NCI-H2171 (cell line): ENCODE data around the gene SORL1.
A peak's percentile ranks its signal among the peaks of the same experiment; 100 is the strongest.
"Not testable (repeated sequence)": the region's sequence is repeated elsewhere in the genome, so short reads cannot be mapped to it uniquely, and the experiment has no call there.

ENCODE experiments used
- DNase-seq: peaks from one replicate; lab custom pipeline; 2025; lab: John Stamatoyannopoulos, UW

The SORL1 gene

DNA sequence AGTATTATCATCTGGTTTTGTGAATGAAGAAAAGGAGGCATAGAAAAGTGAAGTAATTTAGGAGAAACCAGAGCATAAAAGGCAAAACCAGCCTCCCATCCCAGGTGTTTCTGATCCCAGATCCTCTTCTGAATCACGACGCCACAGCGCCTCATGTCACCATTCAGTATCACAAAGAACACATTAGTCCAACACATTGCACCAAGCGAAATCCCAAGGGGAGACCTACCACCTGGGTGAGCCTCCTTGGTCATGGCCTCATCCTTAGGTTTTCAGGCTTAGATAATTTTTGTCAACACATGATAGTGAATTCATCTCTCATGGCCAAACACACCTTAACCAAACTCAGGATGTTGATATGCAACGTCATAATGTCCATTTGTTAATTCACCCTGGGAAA lies 182.2 kb downstream of the SORL1 start:
- no peak for DNase-seq

GRCh38 chr11:121634889-121635288 lies 182.8 kb downstream of the SORL1 start:
- no peak for DNase-seq

DNA sequence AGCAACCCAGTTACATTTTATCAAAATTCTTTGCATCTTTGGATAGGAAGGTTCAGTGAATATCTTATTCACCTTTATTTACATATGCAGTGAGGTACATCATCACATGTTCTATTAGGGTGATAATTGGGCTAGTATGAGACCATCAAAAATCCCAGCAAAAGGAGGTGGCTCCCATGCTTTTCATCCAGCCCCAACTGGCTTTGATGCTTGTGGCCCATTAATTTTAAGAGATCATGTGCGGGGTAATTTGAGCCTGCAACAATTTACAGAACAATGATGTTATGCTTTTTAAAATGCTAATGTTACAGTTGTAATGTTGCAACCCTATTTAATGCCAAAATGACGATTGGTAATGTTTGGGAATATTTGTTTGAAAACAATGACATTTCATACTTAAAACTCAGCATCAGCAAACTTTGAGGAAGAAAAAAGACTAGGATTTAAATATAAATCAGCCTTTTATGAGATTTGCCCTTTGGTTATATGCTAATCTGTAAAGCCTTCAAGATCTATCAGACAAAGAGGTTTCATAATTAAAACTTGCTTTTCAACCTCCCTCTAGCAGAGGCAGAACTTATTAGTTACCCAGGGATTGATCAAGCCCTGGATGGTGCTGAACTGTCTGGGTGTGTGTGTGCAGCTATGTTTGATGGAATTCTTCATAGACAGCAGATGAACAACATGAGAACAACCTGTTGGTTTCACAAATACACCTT lies 184.1 kb downstream of the SORL1 start:
- no peak for DNase-seq

- no peak for DNase-seq
Observed at GRCh38 chr11:121636800-121637176, 184.7 kb downstream of the SORL1 start.

- DNase-seq: not testable (repeated sequence)
Observed at GRCh38 chr11:121637587-121637986, 185.5 kb downstream of the SORL1 start.

DNA sequence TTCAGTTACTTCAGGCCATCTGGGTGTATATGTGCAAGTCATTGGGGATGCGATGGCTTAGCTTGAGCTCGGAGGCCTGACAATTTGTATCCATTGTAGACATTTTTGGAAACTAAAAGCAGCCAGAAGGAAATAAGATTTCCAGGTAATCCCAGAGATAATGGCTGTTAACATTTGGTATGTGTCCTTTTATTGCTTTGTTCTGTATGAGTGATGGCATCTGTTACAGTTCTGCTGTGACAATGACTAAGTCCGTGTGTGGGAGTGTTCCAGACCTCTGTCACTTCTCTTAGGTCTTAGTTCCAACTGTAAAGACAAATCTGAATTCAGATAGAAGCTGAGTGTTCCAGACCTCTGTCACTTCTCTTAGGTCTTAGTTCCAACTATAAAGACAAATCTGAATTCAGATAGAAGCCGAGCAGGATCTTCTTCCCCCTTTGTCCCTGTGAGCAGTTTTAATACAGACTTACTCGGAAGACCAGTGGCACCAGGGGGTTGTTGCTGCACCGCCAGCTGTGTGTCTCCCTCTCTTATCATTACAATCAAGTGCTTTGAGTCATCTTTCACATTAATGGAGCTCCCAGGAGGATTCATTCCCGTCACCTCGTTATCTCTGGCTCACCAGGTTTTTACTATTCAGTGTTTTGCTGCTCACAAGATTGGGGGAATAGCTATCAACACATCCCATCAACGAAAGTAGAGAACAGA lies 191.5 kb downstream of the SORL1 start:
- no peak for DNase-seq

DNA sequence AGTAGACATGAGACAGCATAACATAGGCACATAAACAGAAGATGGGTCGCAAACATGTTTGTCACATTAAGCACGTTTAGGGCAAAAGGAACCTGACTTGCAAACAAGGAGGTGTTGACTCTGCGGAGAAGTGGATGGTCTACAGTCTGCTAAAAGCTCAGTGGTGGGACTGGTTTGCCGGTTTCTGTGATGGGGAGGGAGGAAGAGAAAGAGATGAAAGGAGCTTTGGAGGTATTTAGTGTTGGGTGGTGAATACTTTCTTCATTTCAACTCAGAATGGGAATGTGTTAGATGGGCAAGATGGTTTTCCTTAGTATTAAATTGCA lies 192.0 kb downstream of the SORL1 start:
- no peak for DNase-seq

DNA sequence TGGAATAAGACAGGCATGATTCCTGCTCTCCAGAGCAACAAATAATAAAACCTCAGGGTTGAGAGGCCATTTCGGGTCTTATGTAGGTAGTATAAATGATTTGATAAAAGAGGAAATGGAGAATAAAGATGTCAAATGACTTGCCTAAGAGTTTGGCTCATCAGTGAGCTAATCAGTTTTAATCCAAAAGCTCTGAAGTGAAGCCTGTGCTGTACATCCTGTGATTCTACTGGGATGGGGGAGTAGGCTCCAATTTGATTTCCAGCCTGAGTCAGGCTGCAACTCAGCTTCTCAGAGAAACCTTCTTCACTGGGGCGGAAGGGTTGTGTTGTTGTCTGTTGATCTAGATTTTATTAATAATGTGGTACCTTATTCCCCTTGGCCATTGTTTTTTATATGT lies 192.9 kb downstream of the SORL1 start:
- DNase-seq: no peak

GRCh38 chr11:121645596-121645995 lies 193.5 kb downstream of the SORL1 start:
- no peak for DNase-seq

DNA sequence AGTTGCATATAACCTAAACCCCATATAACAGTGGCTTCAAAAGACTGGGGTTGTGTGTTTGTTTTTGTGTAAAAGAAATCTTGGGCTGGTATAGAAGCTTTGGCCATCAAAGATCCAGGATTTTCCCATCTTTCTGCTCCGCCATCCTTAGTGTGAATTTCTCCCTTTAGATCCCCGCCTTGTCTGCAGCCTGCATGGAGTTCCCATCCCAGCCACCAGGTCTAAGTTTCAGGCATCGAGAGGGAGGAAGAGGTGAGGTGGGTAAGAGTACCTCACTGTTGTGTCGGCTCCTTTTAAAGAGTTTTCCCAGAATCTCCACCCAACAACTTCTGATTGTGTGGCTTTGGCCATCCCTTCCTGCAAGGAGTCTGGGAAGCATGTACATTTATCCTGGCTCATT lies 196.2 kb downstream of the SORL1 start:
- DNase-seq: no peak

DNA sequence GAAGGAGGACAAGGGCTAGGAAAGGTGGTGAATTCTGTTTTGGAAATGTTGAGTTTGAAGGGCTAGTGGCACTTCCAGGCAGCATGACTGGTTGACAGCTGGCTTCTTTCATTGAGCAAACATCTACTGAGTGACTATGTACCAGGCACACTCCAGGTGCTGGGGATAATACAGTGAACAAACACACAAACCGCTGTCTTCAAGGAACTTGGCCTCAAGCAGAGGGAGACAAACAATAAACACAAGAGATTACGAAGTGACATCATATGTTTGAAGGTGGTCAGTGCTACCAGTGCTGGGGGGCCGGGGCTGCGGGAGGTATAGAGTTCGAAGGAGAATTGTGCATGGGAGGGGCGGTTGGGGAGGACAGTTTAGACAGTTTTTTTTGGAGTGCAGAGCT lies 197.7 kb downstream of the SORL1 start:
- no peak for DNase-seq

- no peak for DNase-seq
Observed at GRCh38 chr11:121650351-121651256, 198.5 kb downstream of the SORL1 start.

- DNase-seq: no peak
Observed at GRCh38 chr11:121651257-121651605, 199.1 kb downstream of the SORL1 start.

- DNase-seq: no peak
Observed at GRCh38 chr11:121652971-121653370, 200.9 kb downstream of the SORL1 start.

- no peak for DNase-seq
Observed at GRCh38 chr11:121654259-121654842, 202.2 kb downstream of the SORL1 start.

- no peak for DNase-seq
Observed at GRCh38 chr11:121654843-121655536, 202.9 kb downstream of the SORL1 start.

DNA sequence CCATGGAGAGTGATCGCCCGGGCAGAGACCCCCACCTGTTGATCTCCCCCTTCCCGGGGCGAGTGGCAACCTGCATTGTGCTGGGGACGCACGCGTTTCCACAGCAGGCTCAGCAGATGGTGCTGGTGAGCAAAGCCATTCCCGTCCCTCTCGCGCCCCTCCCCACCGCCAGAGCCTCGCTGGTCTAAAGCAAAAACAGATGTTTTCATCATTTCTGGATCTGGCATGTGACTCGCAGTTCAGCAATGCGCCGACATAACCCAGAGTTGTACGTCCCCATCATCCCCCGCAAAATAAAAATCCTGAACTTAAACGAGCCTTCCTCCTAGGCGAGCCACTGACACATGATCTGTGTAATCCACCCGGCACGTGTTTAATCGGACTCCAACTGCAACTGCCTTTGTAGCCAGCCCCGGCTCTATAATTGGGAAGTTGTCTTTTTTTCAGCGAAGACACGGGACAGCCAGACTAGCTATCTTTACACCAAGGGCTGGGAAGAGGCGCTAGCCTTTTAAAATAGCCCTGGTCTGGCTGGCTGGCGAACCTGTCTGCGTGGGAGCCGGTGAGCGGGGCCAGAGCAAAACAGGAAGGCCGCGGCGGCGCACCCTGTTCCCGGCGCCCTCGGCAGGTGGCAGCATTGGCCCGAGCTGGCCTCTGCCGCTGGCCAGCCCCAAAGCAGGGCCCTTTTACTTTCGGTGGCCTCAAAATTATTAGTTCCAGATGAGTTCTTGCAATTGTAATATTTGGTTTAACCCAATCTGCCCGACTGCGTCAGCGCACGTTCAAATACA lies 203.6 kb downstream of the SORL1 start:
- peak; percentile 61 for DNase-seq

- no peak for DNase-seq
Observed at GRCh38 chr11:121656328-121657090, 204.4 kb downstream of the SORL1 start.

DNA sequence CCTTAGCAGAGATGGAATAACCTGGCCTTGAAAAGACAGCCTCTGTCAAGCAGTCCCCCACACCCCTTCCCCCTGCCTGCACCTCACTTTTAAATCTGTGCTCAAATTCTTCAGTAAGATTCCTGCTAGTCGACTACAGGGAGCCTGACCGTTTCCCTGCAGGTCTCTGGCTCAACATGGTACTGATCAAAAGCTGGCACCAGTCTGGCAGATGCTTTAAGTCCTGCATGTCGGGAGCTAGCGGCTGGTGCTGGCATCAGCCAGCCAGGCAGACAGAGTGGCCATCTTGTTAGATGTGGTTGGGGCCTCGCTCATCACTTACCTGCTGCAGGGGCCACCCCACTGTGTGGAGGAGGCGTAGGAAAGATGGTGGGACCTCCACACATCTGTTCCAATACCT lies 205.0 kb downstream of the SORL1 start:
- DNase-seq: no peak

DNA sequence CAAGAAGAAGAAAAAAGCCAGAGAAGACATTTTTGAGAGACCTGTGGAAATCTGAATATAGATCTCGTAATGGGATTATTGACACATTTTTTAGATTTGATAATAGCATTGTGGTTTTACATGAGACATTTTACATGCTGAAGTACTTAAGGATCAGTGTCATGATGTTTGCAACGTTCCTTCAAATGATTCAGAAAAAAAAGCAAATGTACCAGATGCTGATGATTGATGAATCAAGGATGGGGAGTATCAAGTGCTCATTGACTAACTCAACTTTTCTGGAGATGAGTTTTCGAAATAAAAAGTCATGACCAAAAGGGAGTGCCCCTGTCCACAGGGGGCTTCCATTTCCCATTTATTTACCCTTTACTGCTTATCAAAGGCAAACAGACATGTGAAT lies 207.7 kb downstream of the SORL1 start:
- no peak for DNase-seq
